Progenitor cell of endocrine pancreas (in vitro differentiated cells): ENCODE measurements around the gene MSH3. TPM values are rescaled to one million over a fixed set of nuclear protein-coding genes. Genes with fewer than 3 reads are reported as not detected.

Experiments
- DNase-seq: peaks from one replicate; pipeline ENCODE4 v3.0.0; 2021; ENCODE audit warnings: low spot score; ENCODE audit not compliant: unreplicated experiment
- H3K27ac Mint-ChIP-seq: 2 replicates; pipeline ENCODE4 v1.8.0; 2021; ENCODE audit warnings: mild to moderate bottlenecking, moderate library complexity, mixed read lengths
- H3K27me3 Mint-ChIP-seq: 2 replicates; pipeline ENCODE4 v1.8.0; 2021; ENCODE audit warnings: mixed read lengths
- H3K36me3 Mint-ChIP-seq: 2 replicates; pipeline ENCODE4 v1.8.0; 2022; ENCODE audit warnings: mixed read lengths; ENCODE audit not compliant: insufficient read depth
- H3K4me1 Mint-ChIP-seq: 2 replicates; pipeline ENCODE4 v1.8.0; 2021; ENCODE audit warnings: low read depth, mixed read lengths
- H3K4me3 Mint-ChIP-seq: 2 replicates; pipeline ENCODE4 v1.8.0; 2021; ENCODE audit warnings: low read depth, mild to moderate bottlenecking, moderate library complexity, mixed read lengths
- H3K9me3 Mint-ChIP-seq: 2 replicates; pipeline ENCODE4 v1.8.0; 2021; ENCODE audit warnings: low read depth, mixed read lengths
- total RNA-seq: library from RNA; stranded (reverse); gene quantifications from 2 replicates; pipeline ENCODE4 v1.2.1, GENCODE V29; 2021
- TF ChIP-seq, protein P1 (sequence below): fragments of 200-600 bp; sonication (generic); IDR thresholded peaks from one replicate; pipeline ENCODE4 v1.5.0; 2021; ENCODE audit warnings: antibody characterized with exemption, mild to moderate bottlenecking; ENCODE audit not compliant: unreplicated experiment

The MSH3 gene
- total RNA-seq, 1 donor from 2014 or later = 16.9 TPM

DNA sequence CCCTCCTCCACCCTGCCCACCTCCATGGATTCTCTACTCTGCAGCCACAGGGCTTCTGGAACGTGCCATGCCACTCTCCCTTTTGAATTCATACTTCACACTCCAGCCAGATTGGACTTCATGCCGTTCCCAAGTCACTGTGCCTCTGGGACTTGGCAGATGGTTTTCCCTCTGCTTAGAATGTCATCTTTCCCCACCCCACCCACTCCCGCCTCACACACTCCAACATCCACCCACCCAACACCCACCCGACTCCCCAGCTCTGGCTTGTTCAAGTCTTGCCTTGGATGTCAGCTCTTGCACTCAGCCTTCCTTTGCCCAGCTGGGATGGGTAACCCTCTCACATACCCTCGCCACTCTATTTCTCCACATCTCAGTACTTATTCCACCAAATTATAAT is 142.4 kb downstream of the MSH3 start:
- H3K36me3 Mint-ChIP-seq = peaks cover 8% of the 10 kb centered on the region
- H3K27me3 Mint-ChIP-seq = no peaks in the 10 kb centered on the region
- no peaks in the 10 kb centered on the region for H3K9me3 Mint-ChIP-seq
- DNase-seq = no peak
- peaks cover 15% of the 10 kb centered on the region for H3K4me1 Mint-ChIP-seq
- H3K4me3 Mint-ChIP-seq = no peak overlapping the region
- TF ChIP-seq, protein P1, sequence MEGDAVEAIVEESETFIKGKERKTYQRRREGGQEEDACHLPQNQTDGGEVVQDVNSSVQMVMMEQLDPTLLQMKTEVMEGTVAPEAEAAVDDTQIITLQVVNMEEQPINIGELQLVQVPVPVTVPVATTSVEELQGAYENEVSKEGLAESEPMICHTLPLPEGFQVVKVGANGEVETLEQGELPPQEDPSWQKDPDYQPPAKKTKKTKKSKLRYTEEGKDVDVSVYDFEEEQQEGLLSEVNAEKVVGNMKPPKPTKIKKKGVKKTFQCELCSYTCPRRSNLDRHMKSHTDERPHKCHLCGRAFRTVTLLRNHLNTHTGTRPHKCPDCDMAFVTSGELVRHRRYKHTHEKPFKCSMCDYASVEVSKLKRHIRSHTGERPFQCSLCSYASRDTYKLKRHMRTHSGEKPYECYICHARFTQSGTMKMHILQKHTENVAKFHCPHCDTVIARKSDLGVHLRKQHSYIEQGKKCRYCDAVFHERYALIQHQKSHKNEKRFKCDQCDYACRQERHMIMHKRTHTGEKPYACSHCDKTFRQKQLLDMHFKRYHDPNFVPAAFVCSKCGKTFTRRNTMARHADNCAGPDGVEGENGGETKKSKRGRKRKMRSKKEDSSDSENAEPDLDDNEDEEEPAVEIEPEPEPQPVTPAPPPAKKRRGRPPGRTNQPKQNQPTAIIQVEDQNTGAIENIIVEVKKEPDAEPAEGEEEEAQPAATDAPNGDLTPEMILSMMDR = no peak
- no peak overlapping the region for H3K27ac Mint-ChIP-seq

DNA sequence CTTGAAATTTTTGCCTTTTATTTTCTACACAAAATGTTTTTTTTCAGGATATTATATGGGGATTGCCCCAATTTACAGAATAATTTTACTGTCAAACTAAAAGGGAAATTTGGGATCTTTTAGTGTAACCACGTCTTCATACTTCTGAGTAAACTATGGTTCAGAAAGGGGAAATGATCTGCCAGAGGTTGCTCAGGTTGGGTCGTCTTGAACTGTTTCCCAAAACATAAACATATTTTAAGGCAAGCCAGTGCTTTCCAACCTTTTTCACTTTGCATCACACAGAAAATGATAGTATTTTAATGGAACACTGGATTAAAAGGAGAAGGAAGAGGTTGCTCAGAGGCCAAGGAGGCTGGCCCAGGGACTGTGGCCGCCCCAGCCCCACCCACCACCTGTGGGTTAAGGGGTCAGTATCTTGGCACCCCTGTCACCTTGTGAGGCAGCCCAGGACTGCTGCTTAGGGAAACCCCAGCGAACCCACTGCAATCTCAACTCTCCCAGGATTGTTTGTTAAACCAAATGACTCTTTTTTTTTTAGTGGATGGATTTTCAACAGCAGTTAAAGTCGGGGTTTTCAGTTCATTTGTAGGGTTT is 143.1 kb downstream of the MSH3 start:
- Mint-ChIP-seq H3K27ac (no peak overlapping the region), H3K4me1 (peaks cover 15% of the 10 kb centered on the region), H3K27me3 (no peaks in the 10 kb centered on the region), H3K36me3 (peaks cover 8% of the 10 kb centered on the region), H3K9me3 (no peaks in the 10 kb centered on the region), H3K4me3 (no peak overlapping the region)
- DNase-seq = no peak
- TF ChIP-seq, protein P1 = no peak

DNA sequence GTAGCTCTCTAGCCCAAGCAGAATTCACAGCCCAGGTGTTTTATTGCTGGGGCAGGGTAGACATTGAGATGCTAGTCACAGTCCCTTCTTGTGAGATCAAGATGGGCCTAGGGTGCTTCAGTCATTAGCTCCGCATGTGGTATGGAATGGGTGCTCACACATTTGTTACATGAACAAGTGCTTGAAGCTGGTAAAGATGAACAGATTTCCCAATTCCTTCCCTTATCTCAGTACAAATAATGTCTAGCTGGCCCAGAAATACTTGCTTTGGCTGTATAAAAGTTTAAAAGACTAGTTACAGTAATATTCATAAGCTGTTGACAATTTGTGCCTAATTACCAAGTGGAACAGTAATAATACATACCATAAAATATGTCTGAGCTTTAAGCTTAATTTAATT is 143.7 kb downstream of the MSH3 start:
- Mint-ChIP-seq H3K27me3 (no peaks in the 10 kb centered on the region), H3K9me3 (peaks cover 6% of the 10 kb centered on the region), H3K27ac (no peak overlapping the region), H3K4me1 (peaks cover 15% of the 10 kb centered on the region), H3K4me3 (no peak overlapping the region), H3K36me3 (peaks cover 15% of the 10 kb centered on the region)
- TF ChIP-seq, protein P1 = no peak
- DNase-seq = no peak

DNA sequence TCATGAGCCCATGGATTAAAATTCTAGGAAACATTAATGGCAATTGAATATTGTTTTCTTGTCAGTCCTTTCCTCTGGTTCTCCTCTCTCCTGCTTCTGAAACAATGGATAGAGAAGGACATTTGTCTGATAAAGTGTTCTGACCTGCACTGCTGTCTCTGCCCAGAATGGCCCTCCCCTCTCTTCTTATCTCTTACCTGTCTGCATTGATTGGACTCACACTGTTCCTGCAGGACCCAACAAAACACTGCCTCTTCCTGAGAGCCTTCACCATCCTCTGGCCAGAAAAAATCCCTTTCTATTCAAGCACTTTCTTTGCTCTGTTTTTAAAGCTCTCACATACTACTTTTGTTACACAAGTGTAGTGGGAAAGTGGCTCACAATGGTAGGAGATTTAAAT is 144.2 kb downstream of the MSH3 start:
- peaks cover 15% of the 10 kb centered on the region for H3K4me1 Mint-ChIP-seq
- peaks cover 19% of the 10 kb centered on the region for H3K36me3 Mint-ChIP-seq
- peaks cover 11% of the 10 kb centered on the region for H3K9me3 Mint-ChIP-seq
- DNase-seq = no peak
- no peak overlapping the region for H3K4me3 Mint-ChIP-seq
- no peaks in the 10 kb centered on the region for H3K27me3 Mint-ChIP-seq
- no peak overlapping the region for H3K27ac Mint-ChIP-seq
- TF ChIP-seq, protein P1 = no peak

DNA sequence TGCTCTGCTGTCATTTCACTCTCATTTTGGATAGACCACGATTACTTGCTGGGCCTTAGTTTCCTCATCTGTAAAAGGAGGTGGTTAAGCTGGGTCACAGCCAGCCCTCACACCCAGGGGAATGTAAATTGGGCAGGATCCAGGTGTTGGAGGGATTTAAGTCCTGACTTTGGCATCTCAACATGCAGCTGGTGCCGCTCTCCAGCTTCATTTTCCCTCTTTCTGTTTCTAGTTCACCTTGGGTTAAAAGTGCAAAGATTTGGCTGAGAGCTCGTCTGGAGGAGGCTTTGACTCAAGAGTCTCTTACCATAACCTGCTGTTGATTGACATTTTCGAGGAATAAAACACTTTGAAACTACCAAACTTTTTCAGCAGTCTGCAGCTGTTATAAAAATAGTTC is 144.6 kb downstream of the MSH3 start:
- TF ChIP-seq, protein P1 = no peak
- Mint-ChIP-seq H3K36me3 (peaks cover 21% of the 10 kb centered on the region), H3K9me3 (peaks cover 11% of the 10 kb centered on the region), H3K4me3 (no peak overlapping the region), H3K27ac (no peak overlapping the region), H3K27me3 (no peaks in the 10 kb centered on the region), H3K4me1 (peaks cover 15% of the 10 kb centered on the region)
- no peak for DNase-seq
